H1 (cell line): ENCODE data around the gene URM1. TPM values are rescaled to one million over a fixed set of nuclear protein-coding genes. Genes with fewer than 3 reads are reported as not detected.

ENCODE experiments used
- ATF2 ChIP-seq: IDR thresholded peaks from 2 replicates; pipeline ENCODE4 v1.6.1; 2012; ENCODE audit warnings: low read length, inconsistent platforms
- ATF3 ChIP-seq: IDR thresholded peaks from 2 replicates; pipeline ENCODE4 v1.6.1; 2011; ENCODE audit warnings: low read depth, mild to moderate bottlenecking, low read length; ENCODE audit not compliant: insufficient read depth
- KDM5A ChIP-seq: fragments of 200-600 bp; IDR thresholded peaks from 2 replicates; pipeline ENCODE4 v1.7.1; 2012; ENCODE audit warnings: mild to moderate bottlenecking, low read length, inconsistent platforms, mixed read lengths
- TCF12 ChIP-seq: IDR thresholded peaks from 2 replicates; pipeline ENCODE4 v1.6.1; 2011; ENCODE audit warnings: low read depth, mild to moderate bottlenecking, low read length
- polyA plus RNA-seq, 7 experiments: library from polyadenylated mRNA; depleted of rRNA in 3 of 7; stranded (reverse) in 5 of 7; unstranded in 2 of 7; fragments of >200 nt in 5 of 7; fragments of 200-250 nt in 2 of 7; gene quantifications; 1 replicate in 5 of 7; 2 replicates in 1 of 7; 4 replicates in 1 of 7; pipeline versions ENCODE4 v1.2.1 to v1.2.3, GENCODE V29; 2011 to 2013; ENCODE audit warnings: missing spikeins in 2 of 7, mixed read lengths in 2 of 7
- total RNA-seq: library from RNA; stranded (reverse); fragmentation: NEBNext Ultra II Directional; extraction: Animal tissue kit (Norgen Biotek cat#: 25700); gene quantifications from 2 replicates; pipeline ENCODE4 v1.2.1, GENCODE V29; 2021

Gene URM1
- total and polyA plus RNA-seq, 2 of the 8 experiments (the other 6 are each of a cell fraction or from before 2014, with no cell fraction given), result 58.3 to 62.3 TPM

- 0 out of 2 replicates have a peak, but pooled peaks have one; percentile 13 for TF ChIP-seq TCF12
- 0 out of 2 replicates have a peak, but pooled peaks have one; percentile 48 for TF ChIP-seq KDM5A
- TF ChIP-seq ATF2, result no peak
- TF ChIP-seq ATF3, result no peak
- TF ChIP-seq, all 59 proteins: peak for 21
Measured at GRCh38 chr9:128322404-128323211, 48.6 kb upstream of the URM1 start, which contains the start of the genes COQ4 and TRUB2 (continued).
